KG1 (cell line): ENCODE results near the gene CEP128.
"Not testable (repeated sequence)": the region's sequence is repeated elsewhere in the genome, so short reads cannot be mapped to it uniquely, and the experiment has no call there.

Experiments used
- DNase-seq: peaks from one replicate; lab custom pipeline; 2025; lab: John Stamatoyannopoulos, UW

The CEP128 gene

DNA sequence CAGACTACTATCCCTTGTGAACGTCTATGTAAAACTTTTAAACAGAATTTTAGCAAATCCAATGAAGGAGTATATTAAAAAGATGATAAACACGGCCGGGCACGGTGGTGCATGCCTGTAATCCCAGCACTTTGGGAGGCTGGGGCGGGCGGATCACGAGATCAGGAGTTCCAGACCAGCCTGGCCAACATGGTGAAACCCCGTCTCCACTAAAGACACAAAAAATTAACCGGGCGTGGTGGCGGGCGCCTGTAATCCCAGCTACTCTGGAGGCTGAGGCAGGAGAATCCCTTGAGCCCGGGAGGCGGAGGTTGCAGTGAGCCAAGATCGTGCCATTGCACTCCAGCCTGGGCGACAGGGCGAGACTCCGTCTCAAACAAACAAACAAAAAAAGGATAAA lies 11.7 kb upstream of the CEP128 start:
- not testable (repeated sequence) for DNase-seq

DNA sequence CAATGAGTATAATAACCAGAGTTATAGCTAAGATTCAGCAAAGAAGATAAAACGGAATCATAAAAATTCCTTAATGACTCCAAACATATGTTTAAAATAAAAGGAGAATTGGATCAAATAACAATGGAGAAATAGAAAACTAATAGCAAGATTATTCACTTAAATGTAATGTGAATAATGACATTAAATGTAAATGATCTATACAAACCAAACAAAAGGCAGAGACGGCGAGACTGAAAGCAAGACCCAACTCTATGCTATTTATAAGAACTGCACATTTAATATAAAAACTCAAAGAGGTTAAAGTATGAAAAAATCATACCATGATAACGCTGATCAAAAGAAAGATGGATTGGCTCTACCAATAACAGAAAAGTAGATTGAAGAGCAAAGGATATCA lies 10.0 kb upstream of the CEP128 start:
- DNase-seq, result no peak

DNA sequence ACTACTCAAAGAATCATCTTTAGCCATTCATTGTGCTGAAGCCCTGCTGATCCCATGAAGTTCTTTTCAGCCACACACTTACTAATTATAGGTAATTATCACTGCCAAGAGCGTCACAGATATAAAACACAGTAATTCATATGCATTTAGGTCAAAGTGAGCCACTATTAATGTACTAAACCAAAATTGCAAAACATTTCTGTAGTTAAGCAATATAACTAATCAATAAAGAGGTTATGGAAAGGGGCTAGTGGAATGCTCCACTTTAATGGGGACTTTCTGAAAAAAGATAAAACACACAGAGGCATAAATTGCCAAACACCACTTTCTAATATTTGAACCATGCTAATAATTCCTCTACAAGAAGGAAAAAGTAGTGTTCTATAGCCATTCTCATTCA lies 6.8 kb upstream of the CEP128 start:
- no peak for DNase-seq

DNA sequence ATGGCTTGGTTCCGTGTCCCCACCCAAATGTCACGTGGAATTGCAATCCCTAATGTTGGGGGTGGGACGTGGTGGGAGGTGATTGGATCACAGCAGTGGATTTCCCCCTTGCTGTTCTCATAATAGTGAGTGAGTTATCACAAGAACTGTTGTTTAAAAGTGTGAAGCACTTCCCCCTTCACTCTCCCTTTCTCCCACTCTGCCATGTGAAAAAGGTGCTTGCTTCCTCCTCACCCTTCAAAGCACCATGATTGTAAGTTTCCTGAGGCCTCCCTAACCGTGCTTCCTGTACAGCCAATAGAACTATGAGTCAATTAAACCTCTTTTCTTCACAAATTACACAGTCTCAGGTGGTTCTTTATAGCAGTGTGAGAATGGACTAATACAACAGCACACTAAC lies 5.3 kb upstream of the CEP128 start:
- no peak for DNase-seq

DNA sequence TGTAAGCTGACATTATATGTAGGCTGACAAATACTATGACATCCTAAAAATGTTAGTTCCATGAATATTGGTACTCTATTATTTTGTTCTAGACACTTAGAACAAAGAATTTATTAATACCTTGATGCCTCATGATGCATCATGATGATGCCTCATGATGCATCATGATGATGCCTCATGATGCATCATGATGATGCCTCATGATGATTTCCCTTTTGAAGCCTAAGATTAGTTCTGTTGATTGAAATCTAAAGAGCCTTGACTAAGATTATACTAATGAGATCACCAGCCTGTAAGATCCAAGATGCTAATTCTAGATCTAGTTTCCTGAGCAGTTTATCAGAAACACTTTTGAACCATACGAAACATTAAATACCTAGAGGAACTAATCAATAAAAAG lies 4.6 kb upstream of the CEP128 start:
- DNase-seq, result no peak

DNA sequence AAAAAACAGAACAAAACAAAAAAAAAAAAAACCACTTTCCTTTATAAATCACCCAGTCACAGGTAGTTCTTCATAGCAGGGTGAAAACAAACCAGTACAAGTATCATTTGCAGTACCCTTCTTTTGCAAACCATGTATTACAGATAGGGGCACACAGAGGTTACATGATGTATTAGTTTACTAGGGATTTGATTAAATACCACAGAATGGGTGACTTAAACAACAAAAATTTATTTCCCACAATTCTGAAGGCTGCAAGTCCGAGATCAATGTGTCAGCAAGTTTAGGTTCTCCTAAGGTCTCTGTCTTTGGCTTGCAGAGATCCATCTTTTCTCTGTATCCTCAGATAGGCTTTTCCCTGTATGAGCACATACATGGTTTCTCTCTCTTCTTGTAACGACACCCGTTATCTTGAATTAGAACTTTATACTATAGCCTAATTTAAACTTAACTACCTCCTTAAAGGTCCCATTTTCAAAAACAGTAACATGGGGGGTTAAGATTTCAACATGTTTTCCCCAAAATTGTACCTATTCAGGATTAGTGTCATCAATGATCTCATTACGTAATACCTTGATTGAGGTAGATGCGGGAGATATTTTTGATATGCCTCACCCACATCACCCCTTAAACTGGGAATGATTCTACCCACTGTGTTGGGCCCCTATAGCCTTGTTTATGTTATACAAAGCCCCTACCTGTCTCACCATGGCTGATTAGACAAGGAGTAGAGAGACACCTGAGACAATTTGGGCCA lies 3.5 kb upstream of the CEP128 start:
- DNase-seq, result no peak

DNA sequence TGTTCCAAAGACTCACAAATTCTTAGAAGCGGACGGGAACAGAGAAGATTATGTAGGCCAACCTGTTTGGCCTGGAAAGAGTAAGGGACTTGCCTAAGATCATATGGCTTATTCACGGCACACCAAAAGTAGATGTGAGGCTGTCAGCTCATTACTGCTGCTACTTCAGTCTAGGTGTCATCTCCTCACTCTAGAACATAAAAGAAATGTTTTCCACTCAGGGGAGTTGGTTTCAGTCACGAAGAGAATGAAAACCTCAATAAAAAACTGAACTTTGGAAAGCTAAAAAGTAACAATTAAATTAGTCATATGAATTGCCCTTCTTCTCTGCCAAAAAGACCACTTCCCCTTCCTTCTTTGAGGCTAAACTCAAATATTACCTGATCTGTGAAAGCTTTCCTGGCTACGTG lies 658 bp upstream of the CEP128 start:
- DNase-seq, result no peak

DNA sequence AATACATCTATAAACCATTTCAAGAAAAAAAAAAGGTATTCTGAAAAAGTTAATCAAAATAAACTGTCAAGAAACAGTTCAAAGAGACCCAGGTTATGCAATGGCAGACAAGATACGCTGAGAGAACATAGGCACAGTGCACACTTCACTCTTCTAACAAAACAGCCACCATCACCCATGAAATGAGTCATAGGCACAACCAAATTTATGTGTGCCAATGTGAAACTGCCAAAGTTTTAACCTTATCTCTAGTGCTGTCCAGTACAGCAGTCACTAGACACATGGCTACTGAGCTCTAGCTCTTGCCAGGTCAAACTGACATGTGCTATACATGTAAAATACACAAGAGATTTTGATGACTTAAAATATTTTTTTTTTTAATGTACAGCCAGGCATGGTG lies 1.4 kb downstream of the CEP128 start:
- no peak for DNase-seq

DNA sequence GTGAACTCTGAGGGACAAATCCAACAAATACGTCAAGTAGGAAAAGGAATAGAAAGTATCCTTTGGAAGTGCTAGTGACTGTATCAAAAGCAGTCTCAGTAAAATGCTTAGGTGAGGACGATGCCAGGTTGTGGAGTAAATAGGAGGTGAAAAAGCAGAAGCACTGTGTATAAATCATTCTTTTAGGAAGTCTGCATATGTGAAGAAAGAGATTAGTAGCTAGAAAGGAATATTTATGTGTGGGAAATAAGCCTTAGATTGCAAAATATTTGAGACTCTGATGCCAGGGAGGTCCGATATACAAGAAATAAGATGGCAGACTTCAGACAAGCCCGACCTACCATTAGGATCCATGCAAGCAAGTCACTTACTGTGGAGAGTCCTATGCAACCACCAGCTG lies 7.9 kb downstream of the CEP128 start:
- no peak for DNase-seq

DNA sequence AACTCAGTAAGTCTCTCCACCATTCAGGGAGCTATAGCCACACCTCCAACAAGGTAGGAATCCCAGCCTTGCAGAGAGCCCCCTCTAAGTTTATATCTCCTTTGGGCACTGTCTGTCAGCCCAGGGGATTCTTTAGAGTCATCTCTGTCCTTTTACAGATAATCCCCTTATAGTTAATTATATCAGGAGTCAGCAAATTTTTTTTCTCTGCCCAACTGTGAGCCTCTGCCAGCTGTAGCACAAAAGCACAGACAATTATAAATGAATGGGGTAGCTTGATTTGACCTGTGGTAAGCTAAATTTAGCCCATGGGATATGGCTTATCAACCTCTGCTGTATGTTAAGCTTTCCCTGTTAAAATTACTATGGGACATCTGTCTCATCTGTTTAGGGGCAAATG lies 8.3 kb downstream of the CEP128 start:
- DNase-seq, result no peak

DNA sequence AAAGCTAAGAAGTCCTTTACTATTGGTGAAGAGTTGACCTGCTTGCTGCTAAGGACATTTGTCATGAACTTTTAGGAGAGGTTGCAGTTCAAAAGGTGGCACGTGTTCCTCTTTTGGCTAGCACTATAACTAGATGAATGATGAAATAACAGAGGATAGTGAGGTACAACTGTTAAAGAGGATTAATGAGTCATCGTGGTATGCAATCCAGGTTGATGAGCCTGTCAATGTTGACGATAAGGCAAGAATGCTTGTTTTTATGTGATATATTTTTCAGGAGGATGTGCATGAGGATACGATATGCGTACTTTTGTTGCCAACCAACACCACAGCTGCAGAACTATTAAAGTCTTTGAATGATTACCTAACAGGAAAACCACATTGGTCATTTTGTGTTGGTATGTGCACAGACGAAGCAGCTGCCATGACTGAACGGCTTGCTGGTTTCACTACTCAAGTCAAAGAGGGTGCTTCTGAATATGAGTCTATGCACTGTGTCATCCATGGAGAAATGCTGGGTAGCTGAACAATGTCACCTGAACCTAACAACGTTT lies 10.6 kb downstream of the CEP128 start:
- peak; percentile 54 for DNase-seq

DNA sequence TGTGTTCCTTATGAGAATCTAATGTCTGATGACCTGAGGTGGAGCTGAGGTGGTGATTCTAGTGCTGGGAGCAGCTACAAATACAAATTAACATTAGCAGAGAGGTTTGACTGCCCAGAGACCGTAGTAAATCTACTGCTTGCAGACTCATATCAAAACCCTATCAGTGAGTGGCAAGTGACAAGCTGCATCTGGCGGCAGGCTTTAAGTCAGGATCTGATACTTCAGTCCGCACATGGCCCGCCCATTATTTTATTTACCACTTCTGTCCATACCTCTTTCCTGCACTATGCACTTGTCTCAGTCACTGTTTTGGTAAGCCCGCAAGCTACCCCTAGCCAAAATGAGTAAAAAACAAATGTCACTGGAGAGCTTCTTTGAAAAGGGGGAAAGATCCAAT lies 11.4 kb downstream of the CEP128 start:
- no peak for DNase-seq

DNA sequence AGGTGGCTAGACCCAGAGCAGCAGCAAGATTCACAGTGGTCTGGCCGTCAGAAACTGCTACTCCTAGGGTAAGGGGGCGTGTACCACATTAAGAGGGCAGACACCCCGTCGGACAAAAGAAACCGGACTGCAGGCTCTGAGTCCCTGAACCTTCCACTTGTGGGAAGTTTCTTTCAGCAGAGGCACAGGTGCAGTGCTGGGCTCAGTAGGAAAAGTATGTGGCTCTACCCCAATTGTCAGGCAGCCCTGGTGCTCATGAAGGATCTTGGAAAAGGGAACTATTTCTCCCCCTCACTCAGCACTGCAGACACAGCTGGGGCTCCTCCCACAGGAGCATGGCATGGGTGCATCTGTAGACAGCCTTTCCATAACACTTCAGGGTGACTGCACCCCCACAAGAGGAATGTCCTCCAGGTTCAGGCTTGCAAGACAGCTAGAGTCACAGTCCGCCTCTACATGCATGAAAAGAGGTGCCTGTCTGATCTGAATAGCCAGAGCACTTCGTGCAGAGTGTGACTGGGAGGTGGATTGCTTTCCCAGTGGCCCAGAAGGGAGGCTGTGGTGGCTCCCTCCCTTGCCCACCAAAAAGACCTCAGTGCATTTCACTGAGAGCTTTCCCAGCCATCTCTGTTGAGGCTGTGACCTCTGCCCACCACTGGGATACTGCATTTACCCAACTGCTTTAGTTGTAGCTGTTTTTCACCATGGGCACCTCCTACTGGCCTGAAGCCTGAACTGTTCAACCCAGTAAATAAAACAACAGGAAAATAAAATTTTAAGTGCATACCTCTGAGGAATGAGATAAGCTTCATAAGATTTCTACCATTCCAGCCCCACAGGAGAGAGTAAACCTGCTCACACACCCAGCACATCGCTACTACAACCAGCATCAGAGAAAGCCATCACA lies 14.2 kb downstream of the CEP128 start:
- DNase-seq, result no peak

DNA sequence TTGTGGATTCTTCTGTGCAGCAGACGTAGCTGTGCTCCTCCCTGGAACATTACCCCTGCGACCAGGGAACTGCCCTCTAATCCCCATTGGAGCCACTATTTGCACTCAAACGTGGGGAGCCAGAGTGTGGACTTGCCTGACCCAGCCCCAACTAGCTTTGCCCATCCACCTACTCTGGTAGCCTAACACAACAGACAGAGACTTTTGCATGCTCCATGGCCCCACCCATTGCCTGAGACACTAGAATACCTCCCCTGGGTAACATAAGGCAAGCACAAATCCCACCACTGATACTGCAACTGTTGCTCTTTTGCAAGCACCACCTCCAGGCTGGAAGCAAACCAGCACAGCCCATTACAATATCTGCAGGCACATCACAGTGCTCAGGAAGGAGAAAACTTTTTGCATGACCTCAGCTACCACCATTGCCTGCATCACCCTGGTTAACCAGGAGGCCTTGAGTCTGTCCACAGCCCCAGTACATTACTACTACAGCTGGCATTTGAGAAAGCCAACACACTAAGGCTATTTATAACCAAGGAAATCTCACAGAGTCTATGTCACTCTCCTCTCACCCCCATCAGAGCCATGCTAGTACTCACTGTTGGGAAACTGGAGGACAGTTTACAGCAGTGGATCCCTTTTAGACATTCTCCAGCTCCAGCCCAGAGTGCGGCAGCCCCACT lies 15.0 kb downstream of the CEP128 start:
- no peak for DNase-seq

DNA sequence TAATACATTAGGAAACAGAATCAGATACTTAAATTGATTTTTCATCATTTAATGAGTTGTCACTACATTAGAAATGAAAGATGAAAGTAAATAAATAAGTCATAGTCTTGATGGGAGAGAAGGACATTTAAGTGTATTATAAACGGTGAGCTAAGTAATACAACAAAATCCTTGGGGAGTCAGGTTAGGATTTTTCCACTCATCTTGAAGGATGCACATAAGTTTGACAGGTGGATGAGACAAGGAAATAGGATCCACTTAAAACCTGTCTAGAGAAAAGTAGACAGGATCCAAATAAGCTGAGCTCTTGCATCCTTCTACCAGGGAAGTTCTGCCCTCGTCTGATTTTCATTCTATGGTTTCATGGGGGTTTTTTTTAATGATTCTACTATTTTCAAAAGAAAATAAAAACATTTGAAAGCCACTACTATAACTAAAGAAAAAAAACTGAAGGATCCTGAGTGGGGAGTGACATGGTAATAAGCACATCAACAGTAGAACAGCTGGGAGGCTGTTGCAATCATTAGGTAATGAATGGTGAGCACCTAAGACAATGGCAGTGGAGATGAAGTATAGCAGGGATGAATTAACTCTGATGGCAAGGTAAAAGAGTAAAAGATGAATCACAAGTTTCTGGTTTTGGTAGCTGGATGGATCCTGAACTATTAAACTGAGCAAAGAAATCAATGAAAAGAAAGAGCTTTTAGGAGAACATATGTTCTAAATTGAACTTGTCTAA lies 17.0 kb downstream of the CEP128 start:
- no peak for DNase-seq

DNA sequence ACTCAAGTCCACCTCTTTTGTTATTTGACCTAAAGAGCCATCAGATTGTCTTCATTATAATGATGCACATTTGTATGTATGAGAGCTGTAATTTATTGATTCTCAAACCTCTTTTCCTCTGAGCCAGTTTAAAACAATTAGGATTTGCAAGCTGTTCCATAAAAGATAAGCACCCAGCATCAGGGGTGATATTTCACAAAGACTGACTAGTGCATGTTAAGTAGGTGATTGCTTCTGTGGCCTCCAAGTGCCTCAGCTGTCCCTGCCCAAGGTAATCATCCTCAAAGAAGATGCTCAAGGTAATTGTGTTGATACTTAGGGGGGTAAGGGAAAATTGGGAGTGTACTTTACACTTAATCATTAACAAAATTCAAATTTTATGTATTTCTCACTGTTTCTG lies 18.2 kb downstream of the CEP128 start:
- no peak for DNase-seq

DNA sequence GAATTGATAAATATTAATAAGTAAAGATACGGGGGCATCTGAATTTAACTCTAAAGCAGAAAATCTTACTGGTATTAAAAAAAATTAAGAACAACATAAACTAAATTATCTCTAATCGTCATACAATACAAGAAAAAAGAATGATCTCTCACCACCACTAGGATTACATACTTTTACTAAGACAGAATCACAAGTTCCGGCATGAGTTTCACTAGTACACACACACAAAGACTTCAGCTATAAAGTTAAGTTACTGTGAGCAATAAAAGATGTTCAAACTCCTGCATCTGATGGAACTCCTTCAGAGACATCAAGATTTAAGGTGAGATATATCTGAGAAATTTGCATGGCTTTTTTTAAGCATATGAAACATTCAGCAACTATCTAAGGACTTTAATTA lies 21.9 kb downstream of the CEP128 start:
- no peak for DNase-seq

DNA sequence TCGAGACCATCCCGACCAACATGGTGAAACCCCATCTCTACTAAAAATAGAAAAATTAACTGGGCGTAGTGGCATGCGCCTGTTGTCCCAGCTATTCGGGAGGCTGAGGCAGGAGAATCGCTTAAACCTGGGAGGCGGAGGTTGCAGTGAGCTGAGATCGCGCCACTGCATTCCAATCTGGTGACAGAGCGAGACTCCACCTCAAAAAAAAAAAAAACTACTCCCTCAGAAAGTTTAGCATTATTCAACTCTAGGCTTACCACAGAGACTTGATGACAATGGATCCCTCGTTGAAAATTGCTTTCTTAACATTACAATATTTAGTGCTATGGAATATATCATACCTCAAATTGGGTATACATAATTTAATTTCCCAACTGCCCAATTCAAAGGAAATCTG lies 29.5 kb downstream of the CEP128 start:
- DNase-seq, result not testable (repeated sequence)

DNA sequence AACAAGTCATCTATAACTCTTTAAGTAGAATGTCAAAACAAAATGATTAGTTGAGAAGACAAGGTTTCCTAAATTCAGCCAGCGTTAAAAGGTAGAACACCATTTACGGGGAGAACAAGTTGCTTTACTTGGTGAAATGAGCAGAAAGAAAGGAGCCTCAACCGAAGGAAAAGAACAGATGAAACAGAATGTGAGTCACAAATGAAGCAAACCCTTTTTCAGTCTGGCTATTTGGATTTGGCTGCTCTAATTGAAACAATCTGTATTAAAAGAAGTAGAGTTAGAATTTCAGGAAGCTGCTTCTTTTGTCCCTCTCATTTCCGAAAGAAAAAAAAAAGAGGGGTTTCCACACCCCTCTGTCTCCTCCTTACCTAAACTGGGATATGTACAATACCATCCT lies 34.6 kb downstream of the CEP128 start:
- no peak for DNase-seq

DNA sequence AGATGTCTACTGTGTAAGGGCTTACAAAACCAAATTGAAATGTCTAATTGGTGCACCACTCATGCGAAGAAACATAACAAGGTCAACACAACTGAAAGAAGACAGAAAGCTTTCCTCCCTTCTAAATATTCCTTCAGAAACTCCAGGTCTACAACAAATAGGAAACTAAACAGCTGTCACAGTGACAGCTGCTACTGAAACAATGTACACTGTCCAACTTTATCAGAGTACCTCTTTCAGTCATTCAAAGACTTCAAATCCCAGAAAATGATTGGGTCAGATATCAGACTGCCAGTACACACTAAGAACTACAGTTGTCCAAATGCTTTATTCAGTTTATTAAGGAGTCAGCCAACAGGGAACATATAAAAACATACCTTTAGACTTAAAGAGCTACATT lies 35.2 kb downstream of the CEP128 start:
- DNase-seq, result no peak

DNA sequence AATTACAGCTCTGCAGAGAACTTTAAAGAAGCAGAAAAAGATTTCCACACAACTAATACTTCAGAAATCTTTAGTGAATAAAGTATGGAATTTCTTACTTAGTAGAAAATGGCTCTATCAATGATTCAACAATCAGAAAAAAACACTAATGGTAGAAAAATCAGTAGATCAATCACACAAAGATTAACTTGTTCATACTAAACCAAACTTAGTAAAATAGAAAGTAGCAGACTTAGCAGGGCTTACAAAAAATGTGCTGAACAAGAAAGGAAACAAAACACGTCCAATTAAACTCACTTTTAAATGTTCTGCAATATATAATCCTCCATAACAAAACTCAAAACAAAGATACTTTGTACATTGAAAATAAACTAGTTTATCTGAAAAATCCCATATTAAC lies 38.9 kb downstream of the CEP128 start:
- DNase-seq, result no peak

DNA sequence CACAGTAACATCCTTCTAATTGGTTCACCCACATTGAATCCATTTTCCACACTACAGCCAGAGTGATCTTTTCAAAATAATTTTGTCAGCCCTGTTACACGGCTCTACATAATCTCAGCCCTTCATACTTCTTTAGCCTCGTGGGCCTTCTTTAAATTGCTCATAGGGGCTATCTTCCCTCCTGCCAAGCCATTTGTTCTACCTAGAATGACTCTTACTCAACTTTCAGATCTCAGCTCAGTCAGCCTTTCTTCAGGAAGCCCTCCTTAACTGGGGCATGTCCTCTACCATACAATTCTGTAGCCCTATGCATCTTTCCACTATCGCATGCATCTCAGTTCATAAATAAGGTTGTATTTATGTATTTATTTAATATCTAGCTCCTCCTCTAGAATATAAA lies 39.7 kb downstream of the CEP128 start:
- no peak for DNase-seq
